HepG2 (cell line): Measurements from ENCODE around the gene ERCC4. TPM values are rescaled to one million over a fixed set of nuclear protein-coding genes. Genes with fewer than 3 reads are reported as not detected.

Experiments used
- GATAD1 ChIP-seq: IDR thresholded peaks from 2 replicates; pipeline ENCODE4 v1.6.1; 2016; ENCODE audit warnings: missing genetic modification reagents, missing compliant biosample characterization
- MAFF ChIP-seq: IDR thresholded peaks from 2 replicates; pipeline ENCODE4 v1.6.1; 2011; ENCODE audit warnings: low read depth, low read length, improper control_type of control experiment
- SP4 ChIP-seq: sonication (generic); formaldehyde crosslinking; IDR thresholded peaks from 2 replicates; pipeline ENCODE4 v1.8.1; 2023; ENCODE audit warnings: mild to moderate bottlenecking, missing genetic modification reagents
- ZMYM4 ChIP-seq: sonication (generic); formaldehyde crosslinking; IDR thresholded peaks from 2 replicates; pipeline ENCODE4 v1.8.1; 2023; ENCODE audit warnings: mild to moderate bottlenecking, missing genetic modification reagents
- ZNF430 ChIP-seq: sonication (generic); formaldehyde crosslinking; IDR thresholded peaks from 2 replicates; pipeline ENCODE4 v1.9.0; 2021; ENCODE audit warnings: mild to moderate bottlenecking, missing genetic modification reagents
- ZNF569 ChIP-seq: sonication (generic); formaldehyde crosslinking; IDR thresholded peaks from 2 replicates; pipeline ENCODE4 v1.5.0; 2020; ENCODE audit warnings: mild to moderate bottlenecking, missing genetic modification reagents, moderate library complexity, borderline replicate concordance
- ZNF619 ChIP-seq: sonication (generic); formaldehyde crosslinking; IDR thresholded peaks from 2 replicates; pipeline ENCODE4 v1.4.0; 2020; ENCODE audit warnings: mild to moderate bottlenecking, missing genetic modification reagents
- ZNF772 ChIP-seq: sonication (generic); formaldehyde crosslinking; IDR thresholded peaks from 2 replicates; pipeline ENCODE4 v1.5.0; 2020; ENCODE audit warnings: mild to moderate bottlenecking, missing genetic modification reagents
- polyA plus RNA-seq, 8 experiments: library from polyadenylated mRNA; depleted of rRNA in 3 of 8; stranded (reverse) in 7 of 8; unstranded in 1 of 8; fragments of >200 nt; fragmentation: Illumina TruSeq in 4 of 8; extraction: Trizol in 4 of 8; gene quantifications; 2 replicates each; pipeline versions ENCODE4 v1.2.1 to v1.2.3, GENCODE V29; 2011 to 2016; ENCODE audit warnings: low read depth in 4 of 8, missing spikeins in 1 of 8, mixed read lengths in 1 of 8; ENCODE audit not compliant: insufficient read depth in 1 of 8
- total RNA-seq, 5 experiments: library from RNA; depleted of rRNA; stranded (reverse); fragments of >200 nt; fragmentation: Illumina TruSeq; extraction: Trizol; gene quantifications; 2 replicates each; pipeline ENCODE4 v1.2.3, GENCODE V29; 2016; ENCODE audit warnings: low read depth in 1 of 5
- TF ChIP-seq, protein P1 (sequence below): sonication (generic); formaldehyde crosslinking; conservative IDR thresholded peaks from 2 replicates; pipeline ENCODE4 v1.4.0; 2020; ENCODE audit warnings: mild to moderate bottlenecking, missing genetic modification reagents, moderate library complexity
- TF ChIP-seq, protein P2 (sequence below): sonication (generic); formaldehyde crosslinking; IDR thresholded peaks from 2 replicates; pipeline ENCODE4 v1.9.0; 2022; ENCODE audit warnings: low read depth, missing genetic modification reagents

ERCC4 gene
- total and polyA plus RNA-seq, 2 of the 13 experiments (the other 11 are each of a cell fraction or from before 2014, with no cell fraction given), result 5.4 to 15.2 TPM

DNA sequence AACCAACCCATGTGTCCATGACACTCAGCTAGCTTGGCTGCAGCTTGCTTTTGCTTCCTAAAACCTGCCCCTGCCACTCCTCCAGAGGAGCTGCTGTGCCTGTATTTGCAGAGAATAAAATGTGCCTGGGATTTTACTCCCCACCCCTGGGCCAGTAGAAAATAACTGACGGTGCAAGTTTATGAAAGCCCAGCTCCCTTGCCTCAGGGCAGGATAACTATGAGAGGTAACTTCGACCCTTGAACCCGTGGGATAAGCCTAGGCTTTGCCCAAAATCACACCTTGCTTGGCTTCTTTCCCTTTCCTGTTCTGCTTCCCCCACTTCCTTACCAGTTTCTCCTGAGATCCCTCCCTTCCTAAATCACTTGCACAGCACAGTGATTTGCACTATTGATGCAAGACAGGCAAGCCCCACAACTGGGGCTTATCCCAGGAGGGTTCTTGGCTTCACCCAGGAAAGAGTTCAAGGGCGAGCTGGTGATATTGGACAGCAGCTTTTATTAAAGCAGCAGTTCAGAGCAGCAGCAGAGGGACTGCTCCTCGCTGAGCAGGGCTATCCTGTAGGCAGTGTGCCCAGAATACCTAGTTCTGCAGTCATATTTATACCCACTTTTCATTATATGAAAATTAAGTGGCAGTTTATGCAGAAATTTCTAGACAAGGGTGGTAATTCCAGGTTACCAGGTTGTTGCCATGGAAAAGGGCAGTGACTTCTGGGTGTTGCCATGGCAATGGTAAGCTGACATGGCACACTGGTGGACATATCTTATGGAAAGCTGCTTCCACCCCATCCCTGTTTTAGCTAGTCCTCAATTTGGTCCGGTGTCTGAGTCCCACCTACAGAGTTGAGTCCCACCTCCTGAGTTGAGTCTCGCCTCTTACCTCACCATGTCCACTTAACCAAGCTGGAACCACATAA lies 6.3 kb upstream of the ERCC4 start (continued):
- TF ChIP-seq, protein P1, sequence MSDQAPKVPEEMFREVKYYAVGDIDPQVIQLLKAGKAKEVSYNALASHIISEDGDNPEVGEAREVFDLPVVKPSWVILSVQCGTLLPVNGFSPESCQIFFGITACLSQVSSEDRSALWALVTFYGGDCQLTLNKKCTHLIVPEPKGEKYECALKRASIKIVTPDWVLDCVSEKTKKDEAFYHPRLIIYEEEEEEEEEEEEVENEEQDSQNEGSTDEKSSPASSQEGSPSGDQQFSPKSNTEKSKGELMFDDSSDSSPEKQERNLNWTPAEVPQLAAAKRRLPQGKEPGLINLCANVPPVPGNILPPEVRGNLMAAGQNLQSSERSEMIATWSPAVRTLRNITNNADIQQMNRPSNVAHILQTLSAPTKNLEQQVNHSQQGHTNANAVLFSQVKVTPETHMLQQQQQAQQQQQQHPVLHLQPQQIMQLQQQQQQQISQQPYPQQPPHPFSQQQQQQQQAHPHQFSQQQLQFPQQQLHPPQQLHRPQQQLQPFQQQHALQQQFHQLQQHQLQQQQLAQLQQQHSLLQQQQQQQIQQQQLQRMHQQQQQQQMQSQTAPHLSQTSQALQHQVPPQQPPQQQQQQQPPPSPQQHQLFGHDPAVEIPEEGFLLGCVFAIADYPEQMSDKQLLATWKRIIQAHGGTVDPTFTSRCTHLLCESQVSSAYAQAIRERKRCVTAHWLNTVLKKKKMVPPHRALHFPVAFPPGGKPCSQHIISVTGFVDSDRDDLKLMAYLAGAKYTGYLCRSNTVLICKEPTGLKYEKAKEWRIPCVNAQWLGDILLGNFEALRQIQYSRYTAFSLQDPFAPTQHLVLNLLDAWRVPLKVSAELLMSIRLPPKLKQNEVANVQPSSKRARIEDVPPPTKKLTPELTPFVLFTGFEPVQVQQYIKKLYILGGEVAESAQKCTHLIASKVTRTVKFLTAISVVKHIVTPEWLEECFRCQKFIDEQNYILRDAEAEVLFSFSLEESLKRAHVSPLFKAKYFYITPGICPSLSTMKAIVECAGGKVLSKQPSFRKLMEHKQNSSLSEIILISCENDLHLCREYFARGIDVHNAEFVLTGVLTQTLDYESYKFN (CRISPR knock-in tag), result 0 out of 2 replicates have a peak, but pooled peaks have one; percentile 22
- peak; percentile 46; the same call in 1 of the 2 replicates for TF ChIP-seq ZMYM4 (CRISPR knock-in tag)
- TF ChIP-seq GATAD1 (CRISPR knock-in tag), result 0 out of 2 replicates have a peak, but pooled peaks have one; percentile 33
- TF ChIP-seq ZNF569 (CRISPR knock-in tag), result no peak
- TF ChIP-seq ZNF430, result 0 out of 2 replicates have a peak, but pooled peaks have one; percentile 25
- TF ChIP-seq, protein P2, sequence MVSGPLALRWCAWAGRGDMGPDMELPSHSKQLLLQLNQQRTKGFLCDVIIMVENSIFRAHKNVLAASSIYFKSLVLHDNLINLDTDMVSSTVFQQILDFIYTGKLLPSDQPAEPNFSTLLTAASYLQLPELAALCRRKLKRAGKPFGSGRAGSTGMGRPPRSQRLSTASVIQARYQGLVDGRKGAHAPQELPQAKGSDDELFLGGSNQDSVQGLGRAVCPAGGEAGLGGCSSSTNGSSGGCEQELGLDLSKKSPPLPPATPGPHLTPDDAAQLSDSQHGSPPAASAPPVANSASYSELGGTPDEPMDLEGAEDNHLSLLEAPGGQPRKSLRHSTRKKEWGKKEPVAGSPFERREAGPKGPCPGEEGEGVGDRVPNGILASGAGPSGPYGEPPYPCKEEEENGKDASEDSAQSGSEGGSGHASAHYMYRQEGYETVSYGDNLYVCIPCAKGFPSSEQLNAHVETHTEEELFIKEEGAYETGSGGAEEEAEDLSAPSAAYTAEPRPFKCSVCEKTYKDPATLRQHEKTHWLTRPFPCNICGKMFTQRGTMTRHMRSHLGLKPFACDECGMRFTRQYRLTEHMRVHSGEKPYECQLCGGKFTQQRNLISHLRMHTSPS (CRISPR knock-in tag), result peak; percentile 54; the same call in 1 of the 2 replicates
- 0 out of 2 replicates have a peak, but pooled peaks have one; percentile 25 for TF ChIP-seq ZNF772 (CRISPR knock-in tag)
- TF ChIP-seq SP4 (CRISPR knock-in tag), result 0 out of 2 replicates have a peak, but pooled peaks have one; percentile 47
- 0 out of 2 replicates have a peak, but pooled peaks have one; percentile 4 for TF ChIP-seq ZNF619 (CRISPR knock-in tag)
- peak; percentile 45; the same call in 1 of the 2 replicates for TF ChIP-seq MAFF
